Neural cell (in vitro differentiated cells): Measurements from ENCODE around the gene FSTL3. TPM values are rescaled to one million over a fixed set of nuclear protein-coding genes. Genes with fewer than 3 reads are reported as not detected.

Experiments
- H2AFZ ChIP-seq: fragments of 200-600, 300-800 bp; sonication (generic), shearing (Covaris generic); 2 replicates; pipeline ENCODE4 v1.6.0; 2014; ENCODE audit warnings: low read depth, mild to moderate bottlenecking, antibody characterized with exemption, low read length, moderate library complexity
- H3F3A ChIP-seq: fragments of 200-600 bp; shearing (Covaris generic); 2 replicates; pipeline ENCODE4 v1.6.1; 2016; ENCODE audit warnings: mild to moderate bottlenecking, moderate library complexity, mixed read lengths, antibody characterized with exemption, low read length; ENCODE audit not compliant: insufficient read depth, poor library complexity, severe bottlenecking
- H3K27ac ChIP-seq: fragments of 200-600, 300-800 bp; sonication (generic), shearing (Covaris generic); 2 replicates; pipeline ENCODE4 v1.5.1; 2014; ENCODE audit warnings: mild to moderate bottlenecking, low read length, moderate library complexity
- H3K27me3 ChIP-seq: fragments of 300-800, 200-600 bp; sonication (generic), shearing (Covaris generic); 2 replicates; pipeline ENCODE4 v1.6.0; 2014; ENCODE audit warnings: mild to moderate bottlenecking, low read depth, low read length, moderate library complexity; ENCODE audit not compliant: insufficient read depth
- H3K36me3 ChIP-seq: fragments of 300-800, 200-600 bp; sonication (generic), shearing (Covaris generic); 2 replicates; pipeline ENCODE4 v1.5.1; 2014; ENCODE audit warnings: mild to moderate bottlenecking, antibody characterized with exemption, low read length, moderate library complexity; ENCODE audit not compliant: insufficient read depth
- H3K4me2 ChIP-seq: fragments of 300-800, 200-600 bp; sonication (generic), shearing (Covaris generic); 2 replicates; pipeline ENCODE4 v1.6.0; 2014; ENCODE audit warnings: mild to moderate bottlenecking, low read length
- H3K4me3 ChIP-seq: fragments of 300-800, 200-600 bp; sonication (generic), shearing (Covaris generic); 2 replicates; pipeline ENCODE4 v1.5.1; 2014; ENCODE audit warnings: mild to moderate bottlenecking, low read length, moderate library complexity
- H3K79me2 ChIP-seq: fragments of 200-600 bp; shearing (Covaris generic); replicated peaks from 2 replicates; pipeline ENCODE4 v1.6.0; 2014; ENCODE audit warnings: mild to moderate bottlenecking, low read length, moderate library complexity; ENCODE audit not compliant: insufficient read depth
- H3K9ac ChIP-seq: fragments of 300-800, 200-600 bp; sonication (generic), shearing (Covaris generic); 2 replicates; pipeline ENCODE4 v1.6.1; 2016; ENCODE audit warnings: mild to moderate bottlenecking, low read length, mixed read lengths
- H3K9me2 ChIP-seq: fragments of 200-600 bp; shearing (Covaris generic); 2 replicates; pipeline ENCODE4 v1.6.1; 2016; ENCODE audit warnings: mild to moderate bottlenecking, low read length, mixed read lengths; ENCODE audit not compliant: insufficient read depth
- H3K9me3 ChIP-seq: fragments of 200-600, 300-800 bp; sonication (generic), shearing (Covaris generic); 2 replicates; pipeline ENCODE4 v1.6.1; 2016; ENCODE audit warnings: mild to moderate bottlenecking, mixed run types, low read length, moderate library complexity, mixed read lengths
- H4K20me1 ChIP-seq: fragments of 200-600 bp; shearing (Covaris generic); 2 replicates; pipeline ENCODE4 v1.6.1; 2016; ENCODE audit warnings: mild to moderate bottlenecking, mixed run types; ENCODE audit not compliant: insufficient read depth
- CTCF ChIP-seq: fragments of 450-650 bp; IDR thresholded peaks from 2 replicates; pipeline ENCODE4 v1.5.1; 2014; ENCODE audit warnings: antibody characterized with exemption, mild to moderate bottlenecking, moderate library complexity; ENCODE audit not compliant: poor library complexity, severe bottlenecking
- EP300 ChIP-seq: fragments of 450-650 bp; conservative IDR thresholded peaks from 2 replicates; pipeline ENCODE4 v1.6.1; 2014; ENCODE audit warnings: antibody characterized with exemption, mild to moderate bottlenecking, moderate library complexity; ENCODE audit not compliant: poor library complexity, severe bottlenecking
- EZH2 ChIP-seq: fragments of 200-600, 300-800 bp; shearing (Covaris generic), sonication (generic); IDR thresholded peaks from 2 replicates; pipeline ENCODE4 v1.6.1; 2014; ENCODE audit warnings: antibody characterized with exemption, low read length, borderline replicate concordance, mild to moderate bottlenecking; ENCODE audit not compliant: insufficient read depth, poor library complexity, severe bottlenecking
- MXI1 ChIP-seq: fragments of 450-650 bp; conservative IDR thresholded peaks from 2 replicates; pipeline ENCODE4 v1.6.1; 2014; ENCODE audit warnings: antibody characterized with exemption, mild to moderate bottlenecking; ENCODE audit not compliant: poor library complexity, severe bottlenecking
- POLR2AphosphoS5 ChIP-seq: IDR thresholded peaks from 2 replicates; pipeline ENCODE4 v1.6.1; 2012
- RAD21 ChIP-seq: fragments of 450-650 bp; conservative IDR thresholded peaks from 2 replicates; pipeline ENCODE4 v1.6.1; 2014; ENCODE audit warnings: antibody characterized with exemption, mild to moderate bottlenecking, moderate library complexity
- REST ChIP-seq: IDR thresholded peaks from 2 replicates; pipeline ENCODE4 v1.6.1; 2012; ENCODE audit warnings: borderline replicate concordance
- SMC3 ChIP-seq: fragments of 450-650 bp; conservative IDR thresholded peaks from 2 replicates; pipeline ENCODE4 v1.6.1; 2014; ENCODE audit warnings: antibody characterized with exemption, mild to moderate bottlenecking, moderate library complexity; ENCODE audit not compliant: poor library complexity
- TAF1 ChIP-seq: IDR thresholded peaks from 2 replicates; pipeline ENCODE4 v1.6.1; 2012; ENCODE audit warnings: low read depth
- polyA plus RNA-seq: library from polyadenylated mRNA; depleted of rRNA; stranded (reverse); fragments of >200 nt; gene quantifications from 2 replicates; pipeline ENCODE4 v1.2.3, GENCODE V29; 2014

Gene FSTL3
- polyA plus RNA-seq, 1 donor from 2014 or later: 3.1 TPM

GRCh38 chr19:685454-685931 is 9.3 kb downstream of the FSTL3 start:
- H3K9me2 ChIP-seq: no peaks in the 10 kb centered on the region
- no peaks in the 10 kb centered on the region for H3K79me2 ChIP-seq
- no peak overlapping the region for H3K27ac ChIP-seq
- no peak overlapping the region for H2AFZ ChIP-seq
- H3F3A ChIP-seq: no peaks in the 10 kb centered on the region
- H4K20me1 ChIP-seq: no peaks in the 10 kb centered on the region
- no peaks in the 10 kb centered on the region for H3K27me3 ChIP-seq
- H3K9me3 ChIP-seq: no peaks in the 10 kb centered on the region
- no peak overlapping the region for H3K9ac ChIP-seq
- TF ChIP-seq MXI1 (no peak), REST (no peak), RAD21 (no peak), POLR2AphosphoS5 (no peak), TAF1 (no peak), EZH2 (no peak), EP300 (no peak), SMC3 (no peak)
- H3K36me3 ChIP-seq: no peaks in the 10 kb centered on the region
- no peak overlapping the region for H3K4me2 ChIP-seq
- no peak overlapping the region for H3K4me3 ChIP-seq

- H3K9me3 ChIP-seq: no peaks in the 10 kb centered on the region
- H3K36me3 ChIP-seq: no peaks in the 10 kb centered on the region
- H3K27ac ChIP-seq: no peak overlapping the region
- H3K27me3 ChIP-seq: no peaks in the 10 kb centered on the region
- TF ChIP-seq RAD21: no peak
- TF ChIP-seq EP300: no peak
- no peak for TF ChIP-seq SMC3
- no peak for TF ChIP-seq EZH2
- TF ChIP-seq REST: no peak
- no peak for TF ChIP-seq CTCF
- TF ChIP-seq MXI1: no peak
- TF ChIP-seq POLR2AphosphoS5: no peak
- no peak for TF ChIP-seq TAF1
- no peaks in the 10 kb centered on the region for H3F3A ChIP-seq
- H3K9me2 ChIP-seq: no peaks in the 10 kb centered on the region
- no peak overlapping the region for H2AFZ ChIP-seq
- no peaks in the 10 kb centered on the region for H4K20me1 ChIP-seq
- no peak overlapping the region for H3K4me3 ChIP-seq
- H3K4me2 ChIP-seq: no peak overlapping the region
- H3K9ac ChIP-seq: no peak overlapping the region
- no peaks in the 10 kb centered on the region for H3K79me2 ChIP-seq
Observed at GRCh38 chr19:686589-687297, 10.6 kb downstream of the FSTL3 start.
